Measurements from ENCODE around the gene KIFC3. TPM values are rescaled to one million over a fixed set of nuclear protein-coding genes. Genes with fewer than 3 reads are reported as not detected.

Gene KIFC3
- total RNA-seq, 2 donors from 2014 or later: 3.8 to 5.7 TPM

DNA sequence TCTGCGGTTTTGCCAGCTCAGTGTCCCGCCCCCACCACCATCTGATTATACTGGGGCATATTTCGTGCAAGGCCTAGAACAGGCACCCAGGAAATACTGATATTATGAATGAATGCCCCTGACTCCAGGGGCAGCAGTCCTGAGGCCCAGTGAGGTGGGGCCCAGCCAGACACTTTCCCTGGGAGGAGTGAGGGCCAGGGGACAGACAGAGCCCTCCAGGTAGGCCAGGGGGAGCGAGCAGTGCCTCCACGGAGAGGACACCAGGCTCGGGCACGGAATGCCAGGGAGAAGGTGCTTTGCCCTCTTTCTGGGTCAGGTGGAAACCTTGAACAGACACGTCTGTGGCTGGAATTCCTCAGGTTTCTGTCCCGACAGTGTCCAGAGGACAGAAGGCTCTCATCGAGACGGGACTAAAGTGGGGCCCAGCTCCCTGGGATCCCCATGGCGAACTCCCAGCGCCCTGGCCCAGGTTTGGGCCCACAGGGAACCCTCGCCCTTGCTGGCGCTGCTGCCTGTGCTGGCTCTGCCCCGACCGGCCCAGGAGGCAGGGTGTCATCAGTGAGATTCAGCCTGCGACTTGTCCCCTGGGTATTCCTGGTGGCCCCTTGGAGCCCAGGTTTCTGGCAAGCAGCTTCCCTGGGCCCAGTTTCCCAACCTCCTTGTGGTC, 62.4 kb downstream of the KIFC3 start:
- Histone ChIP-seq H3K36me3 (no peaks in the 10 kb centered on the region), H3K9me3 (no peaks in the 10 kb centered on the region), H3K9ac (ENCODE audit: low read depth in 2 of 2, low read length in 2 of 2) (no peak overlapping the region), H3K27me3 (no peaks in the 10 kb centered on the region), H3K4me3 (no peak overlapping the region), H3K4me1 (peaks cover 6% of the 10 kb centered on the region), H3K27ac (no peak overlapping the region)
- TF ChIP-seq, protein P1, sequence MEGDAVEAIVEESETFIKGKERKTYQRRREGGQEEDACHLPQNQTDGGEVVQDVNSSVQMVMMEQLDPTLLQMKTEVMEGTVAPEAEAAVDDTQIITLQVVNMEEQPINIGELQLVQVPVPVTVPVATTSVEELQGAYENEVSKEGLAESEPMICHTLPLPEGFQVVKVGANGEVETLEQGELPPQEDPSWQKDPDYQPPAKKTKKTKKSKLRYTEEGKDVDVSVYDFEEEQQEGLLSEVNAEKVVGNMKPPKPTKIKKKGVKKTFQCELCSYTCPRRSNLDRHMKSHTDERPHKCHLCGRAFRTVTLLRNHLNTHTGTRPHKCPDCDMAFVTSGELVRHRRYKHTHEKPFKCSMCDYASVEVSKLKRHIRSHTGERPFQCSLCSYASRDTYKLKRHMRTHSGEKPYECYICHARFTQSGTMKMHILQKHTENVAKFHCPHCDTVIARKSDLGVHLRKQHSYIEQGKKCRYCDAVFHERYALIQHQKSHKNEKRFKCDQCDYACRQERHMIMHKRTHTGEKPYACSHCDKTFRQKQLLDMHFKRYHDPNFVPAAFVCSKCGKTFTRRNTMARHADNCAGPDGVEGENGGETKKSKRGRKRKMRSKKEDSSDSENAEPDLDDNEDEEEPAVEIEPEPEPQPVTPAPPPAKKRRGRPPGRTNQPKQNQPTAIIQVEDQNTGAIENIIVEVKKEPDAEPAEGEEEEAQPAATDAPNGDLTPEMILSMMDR (IDR thresholded peaks at IDR 0.05): no peak
- no peak for DNase-seq
- intact Hi-C loops (cut with DNase I): no loop called here

DNA sequence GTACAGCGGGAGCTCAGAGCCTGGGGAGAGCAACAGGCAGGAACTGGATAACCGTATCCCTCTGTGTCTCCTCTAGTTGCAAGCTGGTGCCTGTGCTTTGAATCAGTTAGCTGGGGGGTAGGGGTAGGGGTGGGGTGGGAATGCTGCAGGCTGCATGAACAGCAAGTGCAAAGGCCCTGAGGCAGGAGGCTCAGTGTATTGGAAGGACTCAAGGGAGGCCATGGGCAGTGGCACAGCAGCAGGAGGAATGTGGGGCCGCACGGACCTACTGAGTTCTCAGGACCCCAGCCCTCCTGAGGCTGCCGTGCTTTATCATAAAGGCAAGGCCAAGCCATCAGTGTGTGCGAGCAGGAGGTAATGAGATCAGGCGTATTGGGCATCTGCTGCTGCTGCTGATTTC, 63.4 kb downstream of the KIFC3 start:
- Histone ChIP-seq H3K27ac (no peak overlapping the region), H3K4me3 (no peak overlapping the region), H3K36me3 (no peaks in the 10 kb centered on the region), H3K9me3 (no peaks in the 10 kb centered on the region), H3K27me3 (no peaks in the 10 kb centered on the region), H3K9ac (ENCODE audit: low read depth in 2 of 2, low read length in 2 of 2) (no peak overlapping the region), H3K4me1 (peaks cover 6% of the 10 kb centered on the region)
- TF ChIP-seq, protein P1 (IDR thresholded peaks at IDR 0.05): no peak
- no peak for DNase-seq
- intact Hi-C loops (cut with DNase I): no loop called here

DNA sequence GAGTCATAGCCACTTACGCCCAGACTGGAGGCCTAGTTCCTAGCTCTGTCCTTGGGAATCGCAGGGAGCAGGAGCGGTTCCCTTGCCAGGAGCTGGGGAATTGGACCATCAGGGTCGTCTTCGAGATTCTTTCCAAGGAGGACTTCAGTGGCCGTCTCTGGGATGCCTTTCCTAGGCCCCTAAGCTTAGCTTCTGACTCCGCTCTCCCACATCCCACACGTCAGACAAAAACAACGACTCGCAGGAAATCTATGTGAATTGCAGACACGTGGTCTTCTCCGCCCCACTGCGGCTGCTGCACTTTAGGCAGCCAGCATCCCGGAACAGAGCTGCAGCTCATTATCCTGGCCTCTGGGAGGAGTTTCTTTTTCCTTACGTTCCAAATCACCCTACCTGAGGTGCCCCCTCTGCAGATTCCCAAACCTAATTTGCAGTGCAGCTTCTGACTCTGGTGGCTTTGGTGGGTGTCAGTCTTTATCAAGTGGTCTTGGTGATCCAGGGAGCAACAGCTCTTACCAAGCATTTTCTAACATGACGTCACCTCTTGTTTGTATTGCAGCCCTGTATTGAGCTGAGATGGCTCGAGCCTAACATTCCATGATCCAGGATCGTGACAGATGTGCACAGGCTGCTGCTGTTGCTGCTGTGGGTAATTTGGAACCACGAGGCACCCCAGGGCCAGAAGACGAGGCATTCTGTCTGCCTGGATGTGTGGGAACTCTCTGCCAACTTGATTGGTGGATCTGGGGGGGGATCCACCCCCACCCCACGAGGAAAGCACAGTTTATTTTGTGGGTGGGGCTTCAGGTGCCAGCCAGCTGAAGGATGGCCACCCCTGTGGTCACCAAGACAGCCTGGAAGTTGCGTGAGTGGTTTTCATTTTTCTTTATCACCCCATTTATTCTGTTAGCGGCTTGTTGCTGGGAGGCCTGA, 65.6 kb downstream of the KIFC3 start:
- H3K4me3 ChIP-seq: peak overlapping the region; percentile 80
- peak overlapping the region; percentile 59 for H3K27ac ChIP-seq
- DNase-seq: peak; percentile 72
- peak overlapping the region; percentile 70 to 92 for H3K9ac ChIP-seq (ENCODE audit: low read depth in 2 of 2, low read length in 2 of 2)
- no peaks in the 10 kb centered on the region for H3K9me3 ChIP-seq
- TF ChIP-seq, protein P1 (IDR thresholded peaks at IDR 0.05): no peak
- no peaks in the 10 kb centered on the region for H3K27me3 ChIP-seq
- intact Hi-C loops (cut with DNase I): no loop called here
- H3K36me3 ChIP-seq: no peaks in the 10 kb centered on the region
- peaks cover 6% of the 10 kb centered on the region for H3K4me1 ChIP-seq

DNA sequence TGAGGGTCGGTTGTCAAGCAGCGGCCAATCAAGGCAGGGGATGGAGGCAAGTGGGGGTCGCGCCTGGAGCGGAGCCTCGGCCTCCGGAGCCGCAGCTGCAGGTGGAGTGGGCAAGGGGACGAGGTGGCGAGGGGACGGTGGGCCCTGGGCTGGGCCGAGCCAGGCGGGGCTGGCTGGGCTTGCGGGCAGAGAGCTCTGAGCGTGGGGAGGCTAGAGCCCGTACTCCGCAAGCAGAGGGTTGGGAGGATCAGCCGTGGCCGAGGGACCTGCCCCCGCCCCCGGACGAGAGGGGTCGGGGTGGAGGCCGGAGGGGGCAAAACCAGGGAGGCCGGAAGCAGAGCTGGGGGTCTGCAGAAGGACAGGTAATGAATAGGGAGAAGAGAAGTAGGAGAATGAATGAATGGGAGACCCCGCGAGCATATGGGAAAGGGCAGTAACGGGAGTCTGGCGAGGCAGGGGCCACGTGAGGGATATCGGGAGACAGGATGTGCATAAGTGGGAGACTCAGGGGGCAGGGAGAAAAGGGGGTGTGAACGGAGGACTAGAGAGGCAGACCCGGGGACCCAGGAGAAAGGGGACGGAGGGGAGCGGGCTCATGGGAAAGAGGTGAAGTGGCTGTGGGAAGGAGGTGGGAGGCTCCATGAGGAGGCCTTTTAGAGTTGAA, 66.4 kb downstream of the KIFC3 start, which contains the start of gene KATNB1:
TSS of gene KATNB1 (plus strand) at position 16 of the 664 bp plus-strand sequence. CDS start 1,474 bp downstream, outside the sequence.
- no peaks in the 10 kb centered on the region for H3K36me3 ChIP-seq
- intact Hi-C loops (cut with DNase I): no loop called here
- H3K27me3 ChIP-seq: no peaks in the 10 kb centered on the region
- TF ChIP-seq, protein P1 (IDR thresholded peaks at IDR 0.05): no peak
- peak within 1 kb of the TSS; percentile 80 for H3K4me3 ChIP-seq
- H3K9me3 ChIP-seq: no peaks in the 10 kb centered on the region
- H3K4me1 ChIP-seq: peaks cover 6% of the 10 kb centered on the region
- H3K27ac ChIP-seq: peak within 1 kb of the TSS; percentile 67
- H3K9ac ChIP-seq (ENCODE audit: low read depth in 2 of 2, low read length in 2 of 2): peak within 1 kb of the TSS; percentile 92 to 93
- DNase-seq: peak; percentile 33

Data from colonic mucosa (tissue), 4 donors.